A673 (cell line): ENCODE measurements around the gene TCF3. TPM values are rescaled to one million over a fixed set of nuclear protein-coding genes. Genes with fewer than 3 reads are reported as not detected.

Experiments
- BruUV-seq: library from RNA; stranded (reverse); fragments of 400-500 nt; replicated peaks from 2 replicates; lab custom pipeline; 2021; lab: Mats Ljungman, UMichigan
- CTCF ChIA-PET: fragments of 300-600 bp; sonication (Branson Sonifier 250); formaldehyde crosslinking; loops from one replicate; lab custom pipeline; 2022; ENCODE audit warnings: antibody characterized with exemption; lab: Charles Lee
- POLR2A ChIA-PET: fragments of 300-600 bp; sonication (Branson Sonifier 250); formaldehyde crosslinking; loops from one replicate; lab custom pipeline; 2022; ENCODE audit warnings: antibody characterized with exemption; ENCODE audit not compliant: low non-redundant PET; lab: Charles Lee
- DNase-seq: peaks from one replicate; pipeline ENCODE4 v3.0.0-alpha.2; 2015; ENCODE audit warnings: low spot score
- H3K27ac ChIP-seq: fragments of 200-600 bp; sonication (generic); 2 replicates; pipeline ENCODE4 v1.5.1; 2016; ENCODE audit warnings: mixed run types, low read depth, mild to moderate bottlenecking, mixed read lengths, antibody characterized with exemption, low read length; ENCODE audit not compliant: poor library complexity, severe bottlenecking
- H3K27me3 ChIP-seq: fragments of 200-600 bp; sonication (generic); replicated peaks from 2 replicates; pipeline ENCODE4 v1.6.1; 2017; ENCODE audit warnings: mixed run types, low read depth, mild to moderate bottlenecking, mixed read lengths, antibody characterized with exemption, low read length; ENCODE audit not compliant: insufficient read depth, poor library complexity
- H3K36me3 ChIP-seq: fragments of 200-600 bp; sonication (generic); 2 replicates; pipeline ENCODE4 v1.6.1; 2016; ENCODE audit warnings: mixed run types, mild to moderate bottlenecking, mixed read lengths, antibody characterized with exemption, low read length; ENCODE audit not compliant: insufficient read depth, poor library complexity, severe bottlenecking
- H3K4me1 ChIP-seq: fragments of 200-600 bp; sonication (generic); 2 replicates; pipeline ENCODE4 v1.6.1; 2017; ENCODE audit warnings: mixed run types, mild to moderate bottlenecking, mixed read lengths, antibody characterized with exemption, low read length; ENCODE audit not compliant: insufficient read depth, poor library complexity, severe bottlenecking
- H3K4me3 ChIP-seq: fragments of 200-600 bp; sonication (generic); 2 replicates; pipeline ENCODE4 v1.5.1; 2016; ENCODE audit warnings: low read depth, mixed run types, mild to moderate bottlenecking, mixed read lengths, low read length; ENCODE audit not compliant: poor library complexity, severe bottlenecking
- H3K9me3 ChIP-seq: fragments of 200-600 bp; sonication (generic); 2 replicates; pipeline ENCODE4 v1.6.1; 2016; ENCODE audit warnings: mixed run types, low read depth, mild to moderate bottlenecking, mixed read lengths, antibody characterized with exemption, low read length; ENCODE audit not compliant: poor library complexity, severe bottlenecking
- EZH2 ChIP-seq: fragments of 200-600 bp; sonication (generic); IDR thresholded peaks from 2 replicates; pipeline ENCODE4 v1.6.1; 2017; ENCODE audit warnings: borderline replicate concordance, low read depth, mild to moderate bottlenecking, mixed read lengths, antibody characterized with exemption, low read length; ENCODE audit not compliant: poor library complexity, severe bottlenecking
- intact Hi-C: fragments of 100-400 bp; cut with micrococcal nuclease; formaldehyde crosslinking; loops from one replicate; pipeline ENCODE4 v1.10.0; 2022; ENCODE audit not compliant: unreplicated experiment
- total RNA-seq: library from RNA; stranded (reverse); gene quantifications from 2 replicates; pipeline ENCODE4 v1.2.3, GENCODE V29; 2021
- TF ChIP-seq, protein P1 (sequence below): fragments of 300-800, 200-600 bp; sonication (generic); conservative IDR thresholded peaks from 2 replicates; pipeline ENCODE4 v1.5.1; 2017; ENCODE audit warnings: low read depth, mild to moderate bottlenecking, antibody characterized with exemption, low read length, moderate library complexity, mixed read lengths

TCF3 gene
- total RNA-seq, 1 experiment from 2014 or later, result 333 TPM

DNA sequence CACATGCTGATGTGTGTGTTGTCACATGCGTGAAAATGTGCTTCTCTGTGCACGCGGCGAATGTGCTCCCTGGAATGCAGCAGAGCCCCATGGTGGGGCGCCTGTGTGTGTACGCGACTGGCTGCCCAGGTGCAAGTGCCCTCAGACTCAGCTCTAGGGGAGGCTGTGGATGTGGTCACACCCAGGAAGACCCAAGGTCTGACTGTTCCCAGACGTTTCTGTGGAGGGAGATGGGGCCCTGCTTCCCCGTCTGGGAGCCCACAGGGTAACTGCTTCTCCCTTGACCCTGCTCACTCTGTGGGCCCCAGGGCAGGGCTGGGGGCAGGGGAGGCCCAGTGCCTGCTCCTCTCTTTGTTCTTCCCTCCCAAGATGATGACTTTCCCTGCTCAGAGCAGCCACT lies 39.3 kb downstream of the TCF3 start:
- DNase-seq, result no peak
- H3K4me3 ChIP-seq, result no peak overlapping the region
- H3K36me3 ChIP-seq, result peaks cover 75% of the 10 kb centered on the region
- TF ChIP-seq EZH2, result no peak
- TF ChIP-seq, protein P1, sequence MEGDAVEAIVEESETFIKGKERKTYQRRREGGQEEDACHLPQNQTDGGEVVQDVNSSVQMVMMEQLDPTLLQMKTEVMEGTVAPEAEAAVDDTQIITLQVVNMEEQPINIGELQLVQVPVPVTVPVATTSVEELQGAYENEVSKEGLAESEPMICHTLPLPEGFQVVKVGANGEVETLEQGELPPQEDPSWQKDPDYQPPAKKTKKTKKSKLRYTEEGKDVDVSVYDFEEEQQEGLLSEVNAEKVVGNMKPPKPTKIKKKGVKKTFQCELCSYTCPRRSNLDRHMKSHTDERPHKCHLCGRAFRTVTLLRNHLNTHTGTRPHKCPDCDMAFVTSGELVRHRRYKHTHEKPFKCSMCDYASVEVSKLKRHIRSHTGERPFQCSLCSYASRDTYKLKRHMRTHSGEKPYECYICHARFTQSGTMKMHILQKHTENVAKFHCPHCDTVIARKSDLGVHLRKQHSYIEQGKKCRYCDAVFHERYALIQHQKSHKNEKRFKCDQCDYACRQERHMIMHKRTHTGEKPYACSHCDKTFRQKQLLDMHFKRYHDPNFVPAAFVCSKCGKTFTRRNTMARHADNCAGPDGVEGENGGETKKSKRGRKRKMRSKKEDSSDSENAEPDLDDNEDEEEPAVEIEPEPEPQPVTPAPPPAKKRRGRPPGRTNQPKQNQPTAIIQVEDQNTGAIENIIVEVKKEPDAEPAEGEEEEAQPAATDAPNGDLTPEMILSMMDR, result no peak
- BruUV-seq, result no TSS peak
- ChIA-PET POLR2A (interaction anchor here (0.8 kb wide), 1 partner anchor 642 kb away, joined by 32 read pairs; no protein-coding TSS in a partner anchor), CTCF (no interaction called here)
- H3K4me1 ChIP-seq, result no peaks in the 10 kb centered on the region
- H3K27me3 ChIP-seq, result no peaks in the 10 kb centered on the region
- no peak overlapping the region for H3K27ac ChIP-seq
- intact Hi-C loops, result no loop called here
- no peaks in the 10 kb centered on the region for H3K9me3 ChIP-seq

DNA sequence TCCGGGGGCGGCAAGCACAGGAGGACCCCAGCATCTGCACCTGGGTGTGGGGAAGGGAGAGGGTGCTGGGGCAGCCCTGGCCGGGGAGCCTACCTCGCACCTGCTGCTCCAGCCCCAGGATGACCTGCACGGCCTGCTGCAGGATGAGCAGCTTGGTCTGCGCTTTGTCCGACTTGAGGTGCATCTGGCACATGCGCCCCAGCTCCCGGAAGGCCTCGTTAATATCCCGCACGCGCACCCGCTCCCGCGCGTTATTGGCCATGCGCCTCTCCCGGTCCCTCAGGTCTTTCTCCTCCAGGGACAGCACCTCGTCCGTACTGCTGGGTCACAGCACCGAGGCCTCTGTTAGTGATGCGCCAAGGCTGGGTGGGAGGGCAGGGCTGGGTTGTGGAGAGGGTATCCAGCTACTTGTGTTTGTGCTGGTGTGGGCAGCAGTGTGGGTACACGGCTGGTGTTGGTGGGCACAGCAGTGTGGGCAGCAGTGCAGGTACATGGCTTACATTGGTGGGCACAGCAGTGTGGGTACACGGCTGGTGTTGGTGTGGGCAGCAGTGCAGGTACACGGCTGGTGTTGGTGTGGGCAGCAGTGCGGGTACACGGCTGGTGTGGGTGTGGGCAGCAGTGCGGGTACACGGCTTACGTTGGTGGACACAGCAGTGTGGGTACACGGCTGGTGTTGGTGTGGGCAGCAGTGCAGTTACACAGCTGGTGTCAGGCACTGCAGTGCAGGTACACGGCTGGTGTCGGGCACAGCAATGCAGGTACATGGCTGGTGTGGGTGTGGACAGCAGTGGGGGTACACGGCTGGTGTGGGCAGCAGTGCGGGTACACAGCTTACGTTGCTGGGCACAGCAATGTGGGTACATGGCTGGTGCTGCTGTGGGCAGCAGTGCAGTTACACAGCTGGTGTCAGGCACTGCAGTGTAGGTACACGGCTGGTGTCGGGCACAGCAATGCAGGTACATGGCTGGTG lies 40.0 kb downstream of the TCF3 start:
- no peak for DNase-seq
- CTCF ChIA-PET, result no interaction called here

DNA sequence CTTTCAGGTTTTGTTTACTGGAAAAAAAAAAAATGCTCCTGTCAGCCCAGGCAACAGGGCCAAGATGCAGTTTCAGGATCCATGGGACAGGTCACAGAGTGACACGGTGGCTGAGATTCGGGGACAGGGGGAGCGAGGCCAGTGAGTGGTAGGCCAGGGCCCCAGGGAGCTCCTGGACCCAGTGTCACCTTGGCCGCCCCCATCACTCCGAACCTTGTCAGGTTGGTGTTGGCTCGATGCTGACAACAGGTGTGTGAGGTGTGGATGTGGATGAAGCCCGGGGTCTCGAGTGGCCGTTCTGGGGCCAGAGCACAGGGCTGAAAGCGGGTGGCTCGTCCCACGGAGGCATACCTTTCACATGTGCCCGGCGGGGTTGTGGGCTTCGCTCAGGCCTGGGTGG lies 41.1 kb downstream of the TCF3 start:
- no peaks in the 10 kb centered on the region for H3K27me3 ChIP-seq
- no peak for TF ChIP-seq EZH2
- TF ChIP-seq, protein P1, result no peak
- no peak overlapping the region for H3K4me3 ChIP-seq
- no TSS peak for BruUV-seq
- H3K4me1 ChIP-seq, result peaks cover under 1% of the 10 kb centered on the region
- CTCF ChIA-PET, result no interaction called here
- no peak for DNase-seq
- no peak overlapping the region for H3K27ac ChIP-seq
- peaks cover 62% of the 10 kb centered on the region for H3K36me3 ChIP-seq
- POLR2A ChIA-PET, result no interaction called here
- intact Hi-C loops, result no loop called here
- no peaks in the 10 kb centered on the region for H3K9me3 ChIP-seq

More for the DNA sequence above, 40.0 kb downstream of the TCF3 start:
- H3K36me3 ChIP-seq, result peaks cover 68% of the 10 kb centered on the region
- no peak overlapping the region for H3K27ac ChIP-seq
- no peaks in the 10 kb centered on the region for H3K4me1 ChIP-seq
- no peaks in the 10 kb centered on the region for H3K27me3 ChIP-seq
- intact Hi-C loops, result no loop called here
- TF ChIP-seq EZH2, result no peak
- TF ChIP-seq, protein P1, result no peak
- H3K4me3 ChIP-seq, result no peak overlapping the region
- POLR2A ChIA-PET, result interaction anchor here (0.8 kb wide), 1 partner anchor 643 kb away, joined by 32 read pairs; no protein-coding TSS in a partner anchor
- no peaks in the 10 kb centered on the region for H3K9me3 ChIP-seq
- no TSS peak for BruUV-seq
